ENCODE measurements around the gene IGSF23.

- TF ChIP-seq CTCF (IDR thresholded peaks at IDR 0.05): peak in 5 of 7 experiments; percentile 46 to 69 (median 54)
- TF ChIP-seq POLR2A (IDR thresholded peaks at IDR 0.05): no peak
- TF ChIP-seq EP300 (IDR thresholded peaks at IDR 0.05): no peak
Measured at GRCh38 chr19:44576843-44577565, 36.4 kb upstream of the IGSF23 start.

Data from stomach (tissue), 4 donors.